ENCODE results near the gene KCNK17. TPM values are rescaled to one million over a fixed set of nuclear protein-coding genes. Genes with fewer than 3 reads are reported as not detected.

KCNK17 gene
- total and polyA plus RNA-seq, 4 donors, result 0.20 to 0.66 (median 0.56) TPM

- H3K36me3 ChIP-seq (ENCODE audit: control insufficient read depth, insufficient read depth, low read length), result no peaks in the 10 kb centered on the region
- H3K27me3 ChIP-seq (ENCODE audit: control insufficient read depth, insufficient read depth, low read length), result no peaks in the 10 kb centered on the region
- H3K9me3 ChIP-seq (ENCODE audit: control insufficient read depth, insufficient read depth, low read length), result no peaks in the 10 kb centered on the region
- no peak for DNase-seq (ENCODE audit: low read depth in 4 of 6, low spot score in 6 of 6)
- no peak overlapping the region for H3K27ac ChIP-seq (ENCODE audit: low read depth, low read length)
- peaks cover 16% of the 10 kb centered on the region for H3K4me1 ChIP-seq (ENCODE audit: control insufficient read depth, insufficient read depth, low read length)
- WGBS (ENCODE audit: insufficient coverage), result 94% methylated on average over 15 of the region's 15 CpGs
- no peak overlapping the region for H3K4me3 ChIP-seq (ENCODE audit: low read depth, low read length)
These were observed 34.5 kb upstream of the KCNK17 start for GRCh38 chr6:39348740-39349139.

- DNase-seq (ENCODE audit: low read depth in 4 of 6, low spot score in 6 of 6), result peak in 3 of 6 donors; percentile 66 to 92 (median 86)
- Histone ChIP-seq H3K9me3 (ENCODE audit: control insufficient read depth, insufficient read depth, low read length) (no peaks in the 10 kb centered on the region), H3K27me3 (ENCODE audit: control insufficient read depth, insufficient read depth, low read length) (no peaks in the 10 kb centered on the region), H3K4me1 (ENCODE audit: control insufficient read depth, insufficient read depth, low read length) (peaks cover 16% of the 10 kb centered on the region), H3K27ac (ENCODE audit: low read depth, low read length) (no peak overlapping the region), H3K36me3 (ENCODE audit: control insufficient read depth, insufficient read depth, low read length) (no peaks in the 10 kb centered on the region), H3K4me3 (ENCODE audit: low read depth, low read length) (no peak overlapping the region)
- 33% methylated on average over 8 of the region's 9 CpGs for WGBS (ENCODE audit: insufficient coverage)
These were observed 33.8 kb upstream of the KCNK17 start for GRCh38 chr6:39347906-39348585.

GRCh38 chr6:39347206-39347605, 33.0 kb upstream of the KCNK17 start:
- Histone ChIP-seq H3K27me3 (ENCODE audit: control insufficient read depth, insufficient read depth, low read length) (no peaks in the 10 kb centered on the region), H3K9me3 (ENCODE audit: control insufficient read depth, insufficient read depth, low read length) (no peaks in the 10 kb centered on the region), H3K36me3 (ENCODE audit: control insufficient read depth, insufficient read depth, low read length) (no peaks in the 10 kb centered on the region), H3K4me3 (ENCODE audit: low read depth, low read length) (no peak overlapping the region), H3K27ac (ENCODE audit: low read depth, low read length) (no peak overlapping the region), H3K4me1 (ENCODE audit: control insufficient read depth, insufficient read depth, low read length) (peaks cover 22% of the 10 kb centered on the region)
- no peak for DNase-seq (ENCODE audit: low read depth in 4 of 6, low spot score in 6 of 6)
- WGBS (ENCODE audit: insufficient coverage), result 98% methylated on average over 5 of the region's 6 CpGs

GRCh38 chr6:39344821-39345280, 30.6 kb upstream of the KCNK17 start:
- DNase-seq (ENCODE audit: low read depth in 4 of 6, low spot score in 6 of 6), result peak in 1 of 6 donors; percentile 68
- Histone ChIP-seq H3K27ac (ENCODE audit: low read depth, low read length) (no peak overlapping the region), H3K9me3 (ENCODE audit: control insufficient read depth, insufficient read depth, low read length) (no peaks in the 10 kb centered on the region), H3K36me3 (ENCODE audit: control insufficient read depth, insufficient read depth, low read length) (no peaks in the 10 kb centered on the region), H3K4me3 (ENCODE audit: low read depth, low read length) (no peak overlapping the region), H3K4me1 (ENCODE audit: control insufficient read depth, insufficient read depth, low read length) (peaks cover 36% of the 10 kb centered on the region), H3K27me3 (ENCODE audit: control insufficient read depth, insufficient read depth, low read length) (no peaks in the 10 kb centered on the region)
- WGBS (ENCODE audit: insufficient coverage), result 71% methylated on average over 5 of the region's 7 CpGs

- Histone ChIP-seq H3K27ac (ENCODE audit: low read depth, low read length) (peak overlapping the region; percentile 19), H3K36me3 (ENCODE audit: control insufficient read depth, insufficient read depth, low read length) (no peaks in the 10 kb centered on the region), H3K27me3 (ENCODE audit: control insufficient read depth, insufficient read depth, low read length) (no peaks in the 10 kb centered on the region), H3K9me3 (ENCODE audit: control insufficient read depth, insufficient read depth, low read length) (no peaks in the 10 kb centered on the region), H3K4me3 (ENCODE audit: low read depth, low read length) (no peak overlapping the region), H3K4me1 (ENCODE audit: control insufficient read depth, insufficient read depth, low read length) (peaks cover 47% of the 10 kb centered on the region)
- 81% methylated on average over 9 of the region's 9 CpGs for WGBS (ENCODE audit: insufficient coverage)
- DNase-seq (ENCODE audit: low read depth in 4 of 6, low spot score in 6 of 6), result no peak
These were observed 29.2 kb upstream of the KCNK17 start for GRCh38 chr6:39343396-39343870.

GRCh38 chr6:39342692-39343395, 28.6 kb upstream of the KCNK17 start:
- Histone ChIP-seq H3K27me3 (ENCODE audit: control insufficient read depth, insufficient read depth, low read length) (no peaks in the 10 kb centered on the region), H3K27ac (ENCODE audit: low read depth, low read length) (peak overlapping the region; percentile 19), H3K4me3 (ENCODE audit: low read depth, low read length) (no peak overlapping the region), H3K9me3 (ENCODE audit: control insufficient read depth, insufficient read depth, low read length) (no peaks in the 10 kb centered on the region), H3K4me1 (ENCODE audit: control insufficient read depth, insufficient read depth, low read length) (peaks cover 43% of the 10 kb centered on the region), H3K36me3 (ENCODE audit: control insufficient read depth, insufficient read depth, low read length) (no peaks in the 10 kb centered on the region)
- DNase-seq (ENCODE audit: low read depth in 4 of 6, low spot score in 6 of 6), result peak in 1 of 6 donors; percentile 59
- WGBS (ENCODE audit: insufficient coverage), result 82% methylated on average over 8 of the region's 14 CpGs

GRCh38 chr6:39341937-39342336, 27.7 kb upstream of the KCNK17 start:
- DNase-seq (ENCODE audit: low read depth in 4 of 6, low spot score in 6 of 6), result no peak
- no peaks in the 10 kb centered on the region for H3K27me3 ChIP-seq (ENCODE audit: control insufficient read depth, insufficient read depth, low read length)
- no peaks in the 10 kb centered on the region for H3K36me3 ChIP-seq (ENCODE audit: control insufficient read depth, insufficient read depth, low read length)
- H3K4me1 ChIP-seq (ENCODE audit: control insufficient read depth, insufficient read depth, low read length), result peaks cover 39% of the 10 kb centered on the region
- no peaks in the 10 kb centered on the region for H3K9me3 ChIP-seq (ENCODE audit: control insufficient read depth, insufficient read depth, low read length)
- 90% methylated on average over 5 of the region's 5 CpGs for WGBS (ENCODE audit: insufficient coverage)
- no peak overlapping the region for H3K4me3 ChIP-seq (ENCODE audit: low read depth, low read length)
- H3K27ac ChIP-seq (ENCODE audit: low read depth, low read length), result no peak overlapping the region

- Histone ChIP-seq H3K4me1 (ENCODE audit: control insufficient read depth, insufficient read depth, low read length) (peaks cover 42% of the 10 kb centered on the region), H3K36me3 (ENCODE audit: control insufficient read depth, insufficient read depth, low read length) (no peaks in the 10 kb centered on the region)
- WGBS (ENCODE audit: insufficient coverage), result 84% methylated on average over 3 of the region's 3 CpGs
These were observed 27.1 kb upstream of the KCNK17 start for GRCh38 chr6:39341352-39341751.

GRCh38 chr6:39339868-39340550, 25.8 kb upstream of the KCNK17 start:
- H3K27me3 ChIP-seq (ENCODE audit: control insufficient read depth, insufficient read depth, low read length), result no peaks in the 10 kb centered on the region
- H3K4me3 ChIP-seq (ENCODE audit: low read depth, low read length), result no peak overlapping the region
- no peaks in the 10 kb centered on the region for H3K9me3 ChIP-seq (ENCODE audit: control insufficient read depth, insufficient read depth, low read length)
- H3K27ac ChIP-seq (ENCODE audit: low read depth, low read length), result peak overlapping the region; percentile 42
- H3K36me3 ChIP-seq (ENCODE audit: control insufficient read depth, insufficient read depth, low read length), result no peaks in the 10 kb centered on the region
- H3K4me1 ChIP-seq (ENCODE audit: control insufficient read depth, insufficient read depth, low read length), result peaks cover 45% of the 10 kb centered on the region
- WGBS (ENCODE audit: insufficient coverage), result 26% methylated on average over 10 of the region's 10 CpGs
- DNase-seq (ENCODE audit: low read depth in 4 of 6, low spot score in 6 of 6), result peak in 2 of 6 donors; percentile 32 to 69

More at GRCh38 chr6:39341352-39341751, 27.1 kb upstream of the KCNK17 start:
- Histone ChIP-seq H3K9me3 (ENCODE audit: control insufficient read depth, insufficient read depth, low read length) (no peaks in the 10 kb centered on the region), H3K27me3 (ENCODE audit: control insufficient read depth, insufficient read depth, low read length) (no peaks in the 10 kb centered on the region), H3K27ac (ENCODE audit: low read depth, low read length) (no peak overlapping the region), H3K4me3 (ENCODE audit: low read depth, low read length) (no peak overlapping the region)
- DNase-seq (ENCODE audit: low read depth in 4 of 6, low spot score in 6 of 6), result no peak

Data from spinal cord (tissue), 10 donors.